Activated CD4-positive, alpha-beta memory T cell treated with anti-CD3 and anti-CD28 coated beads for 36 hours (primary cell): ENCODE results near the gene STRN4. TPM values are rescaled to one million over a fixed set of nuclear protein-coding genes. Genes with fewer than 3 reads are reported as not detected.

Experiments used
- CTCF ChIA-PET: fragments of 350-600 bp; sonication (Branson Sonifier 250); formaldehyde crosslinking; loops from one replicate; lab custom pipeline; 2021; ENCODE audit warnings: antibody characterized with exemption, inconsistent platforms; lab: Charles Lee
- POLR2A ChIA-PET: fragments of 350-600 bp; sonication (Branson Sonifier 250); formaldehyde crosslinking; loops from one replicate; lab custom pipeline; 2021; ENCODE audit warnings: antibody characterized with exemption; lab: Charles Lee
- DNase-seq: peaks from one replicate; pipeline ENCODE4 v3.0.0-alpha.2; 2020
- H3K27ac Mint-ChIP-seq: one replicate; pipeline ENCODE4 v1.8.0; 2021; ENCODE audit warnings: mixed read lengths
- H3K27me3 Mint-ChIP-seq: one replicate; pipeline ENCODE4 v1.8.0; 2021; ENCODE audit warnings: mixed read lengths
- H3K36me3 Mint-ChIP-seq: one replicate; pipeline ENCODE4 v1.8.0; 2021; ENCODE audit warnings: mixed read lengths
- H3K4me1 Mint-ChIP-seq: one replicate; pipeline ENCODE4 v1.8.0; 2021; ENCODE audit warnings: low read depth, mixed read lengths
- H3K4me3 Mint-ChIP-seq: one replicate; pipeline ENCODE4 v1.8.0; 2021; ENCODE audit warnings: mild to moderate bottlenecking, mixed read lengths
- H3K9me3 Mint-ChIP-seq: one replicate; pipeline ENCODE4 v1.8.0; 2021; ENCODE audit warnings: mixed read lengths
- intact Hi-C: fragments of 100-400 bp; cut with micrococcal nuclease; formaldehyde crosslinking; loops from one replicate; pipeline ENCODE4 v1.15.1; 2023
- total RNA-seq, 2 experiments: library from RNA; stranded (reverse); gene quantifications; one replicate each; pipeline ENCODE4 v1.2.3, GENCODE V29; 2021

Gene STRN4
- total RNA-seq, 2 experiments from 2014 or later, result 52.6 to 59.3 TPM

DNA sequence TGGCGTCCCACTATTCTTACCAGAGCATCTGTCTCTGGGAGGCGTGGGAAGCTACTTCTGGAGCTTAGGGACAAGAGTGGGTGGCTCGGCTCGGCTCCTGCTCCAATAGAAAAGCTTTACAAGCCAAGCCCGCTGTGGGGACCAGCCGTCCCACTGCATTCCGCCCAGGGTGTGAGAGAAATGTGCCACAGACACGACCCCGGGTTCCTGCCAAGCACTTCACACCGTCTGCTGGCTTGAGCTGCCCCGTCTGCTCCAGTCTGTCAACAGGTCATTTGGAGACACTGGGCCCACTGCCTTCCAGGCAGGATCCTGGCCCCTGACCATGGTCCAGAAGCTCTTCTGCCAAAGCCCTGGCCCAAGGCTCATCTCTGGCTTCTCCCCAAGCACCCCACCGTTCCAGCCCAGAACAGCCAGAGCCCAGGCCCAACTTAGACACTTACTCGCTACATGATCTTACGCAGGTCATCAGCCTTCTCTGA is 6.9 kb downstream of the STRN4 start:
- H3K27ac Mint-ChIP-seq, result no peak overlapping the region
- H3K9me3 Mint-ChIP-seq, result no peaks in the 10 kb centered on the region
- ChIA-PET POLR2A (no interaction called here), CTCF (interaction anchor here (1.2 to 3.1 kb wide), 3 partner anchors 11 to 34 kb away, joined by 3 to 18 read pairs (median 5); no protein-coding TSS in a partner anchor)
- no peaks in the 10 kb centered on the region for H3K27me3 Mint-ChIP-seq
- no peak for DNase-seq
- intact Hi-C loops, result no loop called here
- peaks cover 9% of the 10 kb centered on the region for H3K36me3 Mint-ChIP-seq
- H3K4me1 Mint-ChIP-seq, result peaks cover 32% of the 10 kb centered on the region
- no peak overlapping the region for H3K4me3 Mint-ChIP-seq

DNA sequence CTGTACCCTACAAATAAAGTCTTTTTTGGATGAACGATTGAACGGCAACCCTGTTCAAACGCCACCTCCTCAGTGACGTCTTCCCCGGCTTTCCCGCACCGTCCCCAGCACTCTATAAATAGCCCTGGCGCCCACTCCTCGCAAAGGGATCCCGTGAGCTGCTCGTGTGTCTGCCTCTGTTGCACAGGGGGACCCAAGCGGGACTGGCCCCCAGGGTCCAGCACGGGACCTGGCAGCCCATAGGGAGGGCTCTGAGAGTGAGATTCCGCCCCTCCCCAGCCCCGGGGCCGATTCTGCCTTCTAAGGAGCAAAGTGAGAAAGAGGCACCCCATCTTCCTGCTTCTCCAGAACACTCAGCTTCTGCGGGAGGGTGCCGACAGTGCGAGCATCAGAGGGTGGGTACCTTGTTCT is 8.5 kb downstream of the STRN4 start:
- CTCF ChIA-PET, result interaction anchor here (0.8 to 3.1 kb wide), 3 partner anchors 9 to 33 kb away, joined by 3 to 18 read pairs (median 3); no protein-coding TSS in a partner anchor
- POLR2A ChIA-PET, result interaction anchor here (1.1 kb wide), 1 partner anchor 23 kb away, joined by 4 read pairs; no protein-coding TSS in a partner anchor
- no peaks in the 10 kb centered on the region for H3K27me3 Mint-ChIP-seq
- no peaks in the 10 kb centered on the region for H3K9me3 Mint-ChIP-seq
- no peak overlapping the region for H3K27ac Mint-ChIP-seq
- H3K4me3 Mint-ChIP-seq, result no peak overlapping the region
- peaks cover 19% of the 10 kb centered on the region for H3K4me1 Mint-ChIP-seq
- intact Hi-C loops, result no loop called here
- no peak for DNase-seq
- H3K36me3 Mint-ChIP-seq, result peaks cover 17% of the 10 kb centered on the region

DNA sequence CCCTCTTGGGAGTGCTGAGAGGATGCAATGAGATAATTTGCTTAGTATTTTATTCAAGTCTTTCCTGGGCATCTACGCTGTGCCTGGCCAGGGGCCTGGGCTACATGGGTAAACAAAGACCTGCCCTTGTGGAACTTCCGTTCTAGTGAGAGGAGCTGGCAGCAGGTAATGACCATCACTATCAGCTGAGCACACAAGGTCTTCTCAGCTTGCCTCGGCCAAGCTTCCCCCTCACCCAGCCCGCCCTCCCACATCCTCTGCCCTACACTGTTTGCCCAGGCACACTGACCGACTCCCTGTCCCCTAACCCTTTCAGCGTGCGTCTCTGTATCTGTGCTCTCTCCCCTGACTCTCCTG is 9.0 kb downstream of the STRN4 start:
- peaks cover 17% of the 10 kb centered on the region for H3K4me1 Mint-ChIP-seq
- DNase-seq, result no peak
- peaks cover 16% of the 10 kb centered on the region for H3K36me3 Mint-ChIP-seq
- H3K4me3 Mint-ChIP-seq, result no peak overlapping the region
- POLR2A ChIA-PET, result interaction anchor here (1.1 kb wide), 1 partner anchor 23 kb away, joined by 4 read pairs; no protein-coding TSS in a partner anchor
- CTCF ChIA-PET, result interaction anchor here (0.8 to 3.1 kb wide), 3 partner anchors 9 to 32 kb away, joined by 3 to 18 read pairs (median 3); no protein-coding TSS in a partner anchor
- H3K27me3 Mint-ChIP-seq, result no peaks in the 10 kb centered on the region
- no peaks in the 10 kb centered on the region for H3K9me3 Mint-ChIP-seq
- H3K27ac Mint-ChIP-seq, result no peak overlapping the region
- intact Hi-C loops, result no loop called here

DNA sequence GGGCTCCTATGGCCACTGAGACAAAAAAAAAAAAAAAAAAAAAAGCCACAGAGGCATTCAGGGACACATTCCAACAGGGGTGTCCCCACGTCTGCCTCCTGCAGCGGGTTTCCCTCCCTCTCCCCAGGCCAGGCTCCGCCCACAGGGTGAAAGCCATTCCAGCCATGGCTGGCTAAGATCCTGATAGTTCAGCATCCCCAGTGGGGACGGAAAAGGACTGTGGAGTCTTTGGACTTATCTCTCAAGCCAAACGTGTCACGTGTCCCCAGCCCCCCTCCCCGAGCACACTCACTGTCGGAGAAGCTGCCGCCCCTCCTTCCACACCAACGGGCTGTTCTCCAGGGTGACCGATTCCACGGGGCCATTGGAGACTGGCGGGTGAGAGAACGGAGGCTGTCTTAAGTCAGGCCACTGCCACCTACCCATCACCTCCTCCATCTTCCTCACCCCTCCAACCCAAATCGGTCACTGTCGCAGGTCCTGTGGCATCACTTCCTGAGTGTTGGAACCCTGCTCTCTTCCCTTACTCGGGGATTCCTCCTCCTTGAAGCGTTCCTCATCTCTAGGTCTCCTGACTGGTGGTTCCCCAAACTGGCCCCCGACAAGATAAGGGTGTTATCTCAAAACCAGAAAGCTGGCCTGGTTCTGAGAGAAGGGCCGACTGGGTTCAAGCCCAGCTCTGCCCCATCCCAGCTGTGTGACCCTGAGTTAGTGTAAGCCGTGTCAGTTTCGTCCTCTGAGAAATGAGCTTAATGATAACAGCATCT is 9.5 kb downstream of the STRN4 start:
- no peak overlapping the region for H3K27ac Mint-ChIP-seq
- ChIA-PET CTCF (interaction anchor here (0.8 to 3.1 kb wide), 2 partner anchors 8 to 30 kb away, joined by 3 to 18 read pairs; no protein-coding TSS in a partner anchor), POLR2A (interaction anchor here (1.1 kb wide), 1 partner anchor 22 kb away, joined by 4 read pairs; no protein-coding TSS in a partner anchor)
- DNase-seq, result no peak
- no peaks in the 10 kb centered on the region for H3K9me3 Mint-ChIP-seq
- intact Hi-C loops, result no loop called here
- H3K4me1 Mint-ChIP-seq, result peaks cover 16% of the 10 kb centered on the region
- H3K27me3 Mint-ChIP-seq, result no peaks in the 10 kb centered on the region
- H3K4me3 Mint-ChIP-seq, result no peak overlapping the region
- H3K36me3 Mint-ChIP-seq, result peaks cover 21% of the 10 kb centered on the region

DNA sequence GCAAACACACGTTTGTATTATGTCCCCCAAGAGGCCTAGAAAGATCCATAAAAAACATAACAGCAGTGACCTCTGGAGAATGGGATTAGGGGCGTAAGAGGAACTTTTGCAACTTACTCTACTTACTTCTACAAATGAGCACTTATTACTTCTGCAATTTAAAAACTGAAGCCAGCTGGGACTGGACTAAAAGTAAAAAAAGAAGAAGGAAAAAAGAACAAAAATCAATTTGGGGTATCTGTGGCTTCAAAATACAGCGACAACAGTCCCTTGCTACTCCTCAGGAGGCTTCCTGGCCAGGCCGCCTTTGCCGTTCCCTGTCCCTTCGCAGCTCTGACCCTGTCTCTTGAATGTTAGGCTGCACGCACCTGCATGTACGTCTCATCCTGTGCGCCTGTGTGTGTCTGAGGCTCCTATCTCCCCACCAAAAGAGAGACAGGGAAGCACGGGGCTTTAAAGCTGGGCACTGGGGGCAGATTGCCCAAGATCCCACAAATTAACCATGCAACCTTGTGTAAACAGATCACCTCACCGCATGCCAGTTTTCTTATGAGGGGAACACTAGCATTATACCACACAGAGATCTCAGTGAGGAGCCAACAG is 12.5 kb downstream of the STRN4 start:
- Mint-ChIP-seq H3K27me3 (no peaks in the 10 kb centered on the region), H3K36me3 (peaks cover 30% of the 10 kb centered on the region), H3K4me3 (no peak overlapping the region), H3K9me3 (no peaks in the 10 kb centered on the region), H3K27ac (no peak overlapping the region), H3K4me1 (peaks cover 18% of the 10 kb centered on the region)
- POLR2A ChIA-PET, result no interaction called here
- intact Hi-C loops, result no loop called here
- DNase-seq, result no peak
- CTCF ChIA-PET, result interaction anchor here (1.2 to 1.6 kb wide), 3 partner anchors 20 to 33 kb away, joined by 3 to 6 read pairs (median 5); no protein-coding TSS in a partner anchor

DNA sequence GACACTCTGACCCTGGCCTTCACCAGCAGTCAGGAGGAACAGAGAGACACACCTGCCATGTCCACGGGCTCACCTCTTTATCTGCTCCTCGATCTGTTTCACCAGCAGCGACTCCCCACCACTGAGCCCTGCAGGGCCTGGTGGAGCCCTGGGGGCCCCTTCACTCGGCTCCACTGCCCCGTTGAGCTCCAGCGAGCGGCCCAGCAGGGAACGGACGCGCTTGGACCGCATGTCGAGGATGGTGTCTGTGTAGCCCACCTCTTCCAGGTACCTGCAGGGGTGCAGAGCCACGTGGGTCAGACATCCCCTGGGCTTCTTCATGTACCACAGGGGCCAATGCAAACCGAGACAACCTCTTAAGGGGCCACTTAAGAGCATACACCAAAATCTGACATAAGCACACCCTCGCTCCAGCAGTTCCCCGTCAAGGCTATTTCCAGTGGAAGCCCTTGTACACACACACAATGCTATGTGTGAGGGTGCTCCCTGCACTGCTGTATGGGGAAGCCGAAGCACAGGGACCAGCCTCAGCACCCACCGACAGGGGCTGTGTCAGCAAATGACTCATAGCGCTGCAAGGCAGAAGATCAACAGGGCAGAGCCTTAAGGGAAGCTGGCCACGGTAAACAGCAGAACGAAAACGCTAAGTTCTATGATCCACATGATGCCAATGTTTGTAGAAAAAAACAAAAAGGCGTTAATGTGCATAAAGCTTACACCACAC is 13.1 kb downstream of the STRN4 start:
- Mint-ChIP-seq H3K36me3 (peaks cover 34% of the 10 kb centered on the region), H3K4me1 (peaks cover 18% of the 10 kb centered on the region), H3K9me3 (no peaks in the 10 kb centered on the region), H3K27ac (no peak overlapping the region), H3K27me3 (no peaks in the 10 kb centered on the region), H3K4me3 (no peak overlapping the region)
- intact Hi-C loops, result no loop called here
- CTCF ChIA-PET, result interaction anchor here (1.2 kb wide), 1 partner anchor 28 kb away, joined by 3 read pairs; no protein-coding TSS in a partner anchor
- DNase-seq, result no peak
- POLR2A ChIA-PET, result interaction anchor here (0.6 kb wide), 1 partner anchor 48 kb away, joined by 3 read pairs; no protein-coding TSS in a partner anchor

DNA sequence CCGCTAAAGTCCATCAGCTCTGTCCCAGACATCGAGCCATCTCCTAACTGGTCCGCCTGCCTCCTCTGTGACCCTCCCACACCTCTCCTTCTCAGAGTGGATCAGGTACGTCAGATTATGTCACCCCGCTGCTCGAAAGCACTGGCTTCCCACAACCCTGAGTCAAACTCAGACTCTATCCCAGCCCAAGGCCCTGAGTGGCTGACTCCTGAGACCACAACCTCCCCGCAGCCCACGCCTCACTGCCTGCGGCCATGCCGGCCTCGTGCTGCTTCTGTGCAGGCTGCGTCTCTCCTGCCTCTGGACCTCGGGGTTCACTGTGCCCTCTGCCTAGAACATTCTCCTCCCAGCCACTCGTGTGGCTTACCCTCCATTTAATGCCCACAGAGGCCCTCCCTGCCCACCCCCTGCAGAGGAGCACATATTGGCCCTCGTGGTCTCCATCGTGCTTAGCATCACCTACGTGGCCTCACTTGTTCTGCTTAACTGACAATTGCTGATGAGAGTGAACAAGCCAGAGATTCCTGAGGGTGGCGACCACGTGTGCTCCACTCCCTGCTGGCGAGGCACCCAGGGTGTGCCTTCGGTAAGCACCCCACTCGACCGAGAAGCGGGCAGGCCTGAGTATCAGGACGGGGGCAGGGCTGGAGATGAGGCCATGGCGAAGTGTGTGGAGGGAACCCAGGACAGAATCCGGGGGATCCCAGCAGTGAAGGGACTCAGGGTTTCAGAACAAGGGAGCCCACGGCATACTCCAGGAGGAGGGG is 13.9 kb downstream of the STRN4 start:
- DNase-seq, result no peak
- intact Hi-C loops, result no loop called here
- Mint-ChIP-seq H3K27ac (no peak overlapping the region), H3K27me3 (no peaks in the 10 kb centered on the region), H3K4me3 (no peak overlapping the region), H3K9me3 (no peaks in the 10 kb centered on the region), H3K36me3 (peaks cover 30% of the 10 kb centered on the region), H3K4me1 (peaks cover 18% of the 10 kb centered on the region)
- POLR2A ChIA-PET, result interaction anchor here (0.6 kb wide), 1 partner anchor 47 kb away, joined by 3 read pairs; no protein-coding TSS in a partner anchor
- CTCF ChIA-PET, result interaction anchor here (1.6 to 6.4 kb wide), 2 partner anchors 28 to 202 kb away, joined by 3 to 121 read pairs; no protein-coding TSS in a partner anchor

DNA sequence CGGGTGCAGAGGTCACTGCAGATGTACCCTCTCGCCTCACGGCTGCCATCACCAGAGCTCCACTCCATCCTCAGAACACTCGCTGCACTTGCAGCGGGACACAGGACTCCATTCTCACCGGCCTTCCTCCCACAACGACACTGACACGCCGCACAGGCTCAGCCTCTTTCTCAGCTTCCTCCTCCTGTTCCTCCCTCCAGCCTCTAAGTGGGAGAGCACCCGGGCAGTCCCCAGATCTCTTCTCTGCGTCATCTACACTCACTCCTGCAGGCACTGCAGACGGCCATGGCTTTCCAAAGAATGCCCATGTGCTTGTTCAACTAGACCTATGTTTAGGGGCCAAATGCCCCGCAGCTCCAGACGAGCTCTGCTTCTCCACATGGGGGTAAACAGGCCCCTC is 14.7 kb downstream of the STRN4 start:
- Mint-ChIP-seq H3K27me3 (no peaks in the 10 kb centered on the region), H3K9me3 (no peaks in the 10 kb centered on the region), H3K36me3 (peaks cover 37% of the 10 kb centered on the region), H3K4me3 (no peak overlapping the region), H3K27ac (no peak overlapping the region), H3K4me1 (peaks cover 18% of the 10 kb centered on the region)
- DNase-seq, result no peak
- intact Hi-C loops, result no loop called here
- ChIA-PET CTCF (interaction anchor here (1.3 to 6.4 kb wide), 5 partner anchors 10 to 202 kb away, joined by 3 to 121 read pairs (median 8); no protein-coding TSS in a partner anchor), POLR2A (interaction anchor here (0.6 kb wide), 1 partner anchor 316 kb away, joined by 3 read pairs; no protein-coding TSS in a partner anchor)

DNA sequence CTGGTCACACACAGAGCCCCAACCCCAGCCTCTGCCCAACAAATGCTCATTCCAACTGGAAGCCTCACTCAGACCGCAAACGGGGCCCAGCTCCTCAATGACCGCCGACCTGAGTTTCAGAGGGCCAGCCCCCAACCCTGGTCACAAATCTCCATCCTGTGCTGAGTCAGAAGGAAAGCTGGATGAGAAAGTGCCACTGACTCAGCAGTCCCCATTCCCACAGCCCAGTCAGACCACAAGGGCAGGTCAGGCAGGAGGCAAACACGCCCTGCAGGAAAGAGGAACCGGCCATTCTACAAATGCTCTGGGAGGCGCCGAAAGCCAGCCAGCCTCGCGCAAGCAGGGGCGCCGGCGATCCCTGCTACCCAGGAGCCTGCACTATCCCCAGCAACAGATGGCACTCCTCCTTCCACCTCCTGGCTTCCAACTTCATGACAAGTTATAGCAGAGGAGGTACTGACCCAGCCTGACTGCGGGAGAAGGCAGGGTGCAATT is 15.2 kb downstream of the STRN4 start:
- peak; percentile 19 for DNase-seq
- H3K27me3 Mint-ChIP-seq, result no peaks in the 10 kb centered on the region
- H3K36me3 Mint-ChIP-seq, result peaks cover 41% of the 10 kb centered on the region
- H3K4me1 Mint-ChIP-seq, result peaks cover 18% of the 10 kb centered on the region
- POLR2A ChIA-PET, result interaction anchor here (0.6 kb wide), 1 partner anchor 317 kb away, joined by 3 read pairs; no protein-coding TSS in a partner anchor
- H3K27ac Mint-ChIP-seq, result no peak overlapping the region
- CTCF ChIA-PET, result interaction anchor here (0.8 to 6.4 kb wide), 6 partner anchors 11 to 201 kb away, joined by 3 to 121 read pairs (median 6); no protein-coding TSS in a partner anchor
- intact Hi-C loops, result no loop called here
- no peaks in the 10 kb centered on the region for H3K9me3 Mint-ChIP-seq
- H3K4me3 Mint-ChIP-seq, result no peak overlapping the region

DNA sequence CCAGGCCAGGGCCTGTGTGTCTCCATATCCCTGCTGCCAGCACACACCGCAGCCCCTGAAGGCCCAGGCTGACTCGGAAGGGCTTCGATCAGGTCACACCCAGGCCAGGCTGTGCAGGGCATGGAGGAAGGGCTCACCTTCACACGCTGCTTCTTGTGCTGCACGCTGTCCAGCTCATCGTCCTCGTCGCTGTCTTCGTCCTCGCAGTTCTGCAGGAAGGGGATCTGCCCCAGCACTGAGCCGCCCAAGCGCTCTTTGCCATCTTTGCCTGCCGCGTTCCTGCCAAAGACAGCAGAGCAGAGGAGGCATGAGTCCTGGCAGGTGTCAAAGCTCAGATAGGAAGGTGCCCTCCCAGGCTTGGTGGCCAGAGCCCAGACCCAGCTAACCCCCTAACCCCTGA is 15.7 kb downstream of the STRN4 start:
- H3K4me1 Mint-ChIP-seq, result peaks cover 18% of the 10 kb centered on the region
- POLR2A ChIA-PET, result no interaction called here
- no peaks in the 10 kb centered on the region for H3K9me3 Mint-ChIP-seq
- intact Hi-C loops, result no loop called here
- no peak for DNase-seq
- H3K36me3 Mint-ChIP-seq, result peaks cover 46% of the 10 kb centered on the region
- no peak overlapping the region for H3K27ac Mint-ChIP-seq
- no peaks in the 10 kb centered on the region for H3K27me3 Mint-ChIP-seq
- CTCF ChIA-PET, result interaction anchor here (0.6 to 6.4 kb wide), 8 partner anchors 10 to 94 kb away, joined by 3 to 121 read pairs (median 6); no protein-coding TSS in a partner anchor
- H3K4me3 Mint-ChIP-seq, result no peak overlapping the region
